ENCODE measurements around the gene GGA1.
"Not testable (repeated sequence)": the region's sequence is repeated elsewhere in the genome, so short reads cannot be mapped to it uniquely, and the experiment has no call there.

The GGA1 gene

DNA sequence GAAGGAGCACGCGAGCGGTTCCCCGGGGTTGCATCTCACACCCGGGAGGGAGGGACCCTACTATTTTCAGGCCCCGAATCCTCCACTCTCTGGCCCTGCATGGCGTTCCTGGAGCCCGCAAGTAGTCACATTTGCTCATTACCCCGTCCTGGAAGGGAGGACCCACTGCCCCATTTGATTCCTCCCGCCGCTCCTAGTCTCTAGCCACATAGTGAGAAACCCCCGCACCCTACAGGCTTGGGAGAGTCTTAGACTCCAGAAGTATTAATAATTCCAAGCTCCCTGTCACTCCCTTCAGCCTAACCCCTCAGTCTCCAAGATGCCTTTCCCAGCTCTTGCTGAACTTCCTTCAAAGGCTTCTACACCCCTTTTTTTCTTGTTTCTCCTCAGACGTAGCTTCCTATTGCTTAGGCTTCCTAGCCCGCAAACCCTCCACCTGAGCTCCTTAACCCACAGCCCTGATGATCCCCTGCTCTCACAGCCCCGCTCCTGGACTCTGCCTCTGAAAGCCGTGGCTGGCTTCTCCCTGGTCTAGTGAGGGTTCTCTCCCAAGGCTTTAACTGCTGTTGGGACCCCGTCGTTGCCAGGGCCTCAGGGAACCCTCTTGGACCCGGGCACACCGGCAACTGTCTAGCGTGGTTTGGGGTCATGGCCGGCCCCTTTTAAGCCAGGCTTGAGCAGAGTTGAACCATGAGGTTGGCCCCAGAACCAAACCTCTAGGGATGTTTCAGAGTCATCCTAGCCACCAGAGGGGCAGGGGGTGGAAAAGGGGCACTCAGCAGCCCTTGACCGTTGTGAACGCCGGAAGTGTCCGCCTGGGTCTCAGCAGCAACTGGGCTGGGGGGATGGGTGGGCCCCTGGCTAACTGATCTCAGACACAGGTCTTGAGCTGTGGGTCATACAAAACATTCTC, 862 bp downstream of the GGA1 start:
- DNase-seq (ENCODE audit: low read depth): no peak

DNA sequence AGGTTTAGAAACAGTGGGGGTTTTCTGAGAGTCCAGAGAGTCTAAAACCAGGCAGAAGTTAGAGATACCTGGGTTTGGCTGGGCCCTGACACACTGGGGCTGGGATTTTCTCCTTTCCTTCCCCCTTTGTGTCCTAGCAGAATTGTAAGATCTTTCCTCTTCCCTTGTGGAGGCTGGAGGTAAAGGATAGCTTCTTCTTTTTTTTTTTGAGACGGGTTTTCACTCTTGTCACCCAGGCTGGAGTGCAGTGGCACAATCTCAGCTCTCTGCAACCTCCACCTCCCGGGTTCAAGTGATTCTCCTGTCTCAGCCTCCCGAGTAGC, 1.5 kb downstream of the GGA1 start:
- not testable (repeated sequence) for DNase-seq (ENCODE audit: low read depth)

DNA sequence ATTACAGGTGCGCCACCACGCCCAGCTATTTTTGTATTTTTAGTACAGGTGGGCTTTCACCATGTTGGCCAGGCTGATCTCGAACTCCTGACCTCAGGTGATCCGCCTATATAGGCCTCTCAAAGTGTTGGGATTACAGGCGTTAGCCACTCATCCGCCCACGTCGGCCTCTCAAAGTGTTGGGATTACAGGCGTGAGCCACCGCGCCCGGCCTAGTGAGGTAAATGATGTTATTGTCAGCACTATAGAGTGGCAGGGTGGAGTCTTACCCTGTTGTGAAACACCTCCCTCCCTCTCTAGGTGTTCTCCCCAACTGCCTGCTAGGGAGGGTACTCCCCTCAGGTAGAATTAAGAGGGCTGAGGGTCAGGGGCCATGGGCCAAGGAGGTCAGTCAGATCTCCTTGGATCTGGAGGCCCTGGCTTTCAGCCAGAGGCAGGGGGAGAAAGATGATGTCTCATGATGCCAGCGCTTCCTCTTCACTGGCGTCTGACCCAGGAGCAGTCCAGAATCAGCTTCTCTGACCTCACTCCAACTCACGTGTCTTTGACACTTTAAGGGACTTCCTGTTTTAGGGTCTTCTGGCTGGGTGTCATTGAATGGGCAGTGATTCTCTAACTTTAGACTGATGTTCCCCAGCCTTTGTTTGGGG, 2.0 kb downstream of the GGA1 start:
- DNase-seq (ENCODE audit: low read depth): no peak

GRCh38 chr22:37611207-37611606, 2.6 kb downstream of the GGA1 start:
- DNase-seq (ENCODE audit: low read depth): no peak

DNA sequence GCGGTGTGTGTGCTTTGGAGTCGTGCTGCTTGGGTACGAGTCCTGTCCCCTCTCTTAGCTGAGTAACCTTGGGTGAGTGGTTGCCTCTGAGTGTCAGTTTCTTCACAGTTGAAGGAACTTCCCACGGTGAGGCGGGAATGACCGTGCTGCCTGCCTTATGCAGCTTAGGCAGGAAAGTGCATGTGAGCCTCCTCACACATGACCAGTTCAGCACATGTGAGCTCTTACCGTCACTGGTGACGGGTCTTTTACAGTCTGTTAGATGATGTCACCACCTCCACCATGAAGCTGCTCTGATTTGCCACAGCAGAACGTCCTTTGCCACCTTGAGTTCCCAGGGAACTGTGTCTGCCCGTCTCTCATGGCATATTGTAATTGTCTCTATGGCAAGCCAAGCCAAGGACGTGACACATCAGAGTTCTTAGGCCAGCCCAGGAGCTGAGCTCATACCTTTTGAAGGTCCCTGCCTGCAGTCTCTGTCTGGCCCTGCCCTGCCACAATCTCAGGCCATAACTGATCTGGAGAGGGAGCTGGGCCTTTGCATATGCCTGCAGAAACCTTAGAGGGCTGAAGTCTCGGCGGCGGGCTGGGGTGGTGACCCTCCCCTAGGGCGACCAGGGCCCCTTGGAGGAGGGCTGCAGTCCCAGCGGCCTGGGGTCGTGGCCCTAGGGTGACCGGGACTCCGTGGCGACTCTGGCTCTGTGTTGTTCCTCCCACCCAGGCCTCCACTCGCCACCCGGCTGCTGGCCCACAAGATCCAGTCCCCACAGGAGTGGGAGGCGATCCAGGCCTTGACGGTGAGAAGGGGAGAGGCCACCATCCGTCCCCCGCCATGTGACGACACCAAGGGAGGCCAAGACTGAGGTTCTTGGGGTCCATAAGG, 7.8 kb downstream of the GGA1 start:
- DNase-seq (ENCODE audit: low read depth): no peak

- no peak for DNase-seq (ENCODE audit: low read depth)
Measured at GRCh38 chr22:37617431-37617830, 8.8 kb downstream of the GGA1 start.

DNA sequence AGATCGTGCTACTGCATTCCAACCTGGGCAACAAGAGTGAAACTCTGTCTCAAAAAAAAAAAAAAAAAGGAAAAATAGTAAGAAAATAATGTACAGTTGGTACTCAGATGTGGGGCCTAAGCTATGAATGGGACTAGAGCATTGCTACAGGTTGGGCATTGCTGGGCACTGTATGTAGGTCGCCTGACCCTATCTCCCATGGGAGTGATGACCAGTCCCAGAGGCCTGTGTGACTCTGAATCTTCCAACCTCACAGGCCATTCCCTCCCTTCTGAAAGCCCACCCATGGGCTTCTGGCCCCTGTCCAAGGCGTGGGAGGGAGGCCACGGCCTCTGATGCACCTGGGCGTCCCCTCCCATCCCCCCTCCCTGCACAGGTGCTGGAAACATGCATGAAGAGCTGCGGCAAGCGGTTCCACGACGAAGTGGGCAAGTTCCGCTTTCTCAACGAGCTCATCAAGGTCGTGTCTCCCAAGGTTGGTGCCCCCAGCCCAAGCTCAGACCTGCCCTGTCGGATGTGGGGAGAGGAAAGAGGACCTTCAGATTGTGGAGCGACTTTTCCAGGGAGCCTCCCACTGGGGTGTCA, 9.5 kb downstream of the GGA1 start:
- no peak for DNase-seq (ENCODE audit: low read depth)

DNA sequence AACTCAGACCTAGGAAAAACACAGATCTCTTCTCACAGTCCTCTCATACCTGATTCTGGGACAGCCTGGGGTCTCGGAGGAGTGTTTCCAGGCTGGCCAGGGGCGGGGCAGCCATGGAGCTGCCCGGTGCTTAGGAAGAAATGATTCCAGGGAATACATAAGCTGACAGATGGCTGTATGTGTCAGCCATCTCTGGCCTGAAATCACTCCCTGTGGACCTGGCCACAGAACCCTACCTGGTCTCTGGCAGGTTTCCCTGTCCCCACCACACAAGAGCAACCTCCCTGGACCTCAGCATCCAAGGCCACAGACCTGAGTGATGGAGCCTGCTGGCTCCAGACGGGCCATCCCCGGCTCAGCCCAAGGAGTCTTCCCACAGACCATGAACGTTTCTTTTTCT, 10.0 kb downstream of the GGA1 start:
- no peak for DNase-seq (ENCODE audit: low read depth)

GRCh38 chr22:37619991-37620390, 11.4 kb downstream of the GGA1 start:
- DNase-seq (ENCODE audit: low read depth): no peak

DNA sequence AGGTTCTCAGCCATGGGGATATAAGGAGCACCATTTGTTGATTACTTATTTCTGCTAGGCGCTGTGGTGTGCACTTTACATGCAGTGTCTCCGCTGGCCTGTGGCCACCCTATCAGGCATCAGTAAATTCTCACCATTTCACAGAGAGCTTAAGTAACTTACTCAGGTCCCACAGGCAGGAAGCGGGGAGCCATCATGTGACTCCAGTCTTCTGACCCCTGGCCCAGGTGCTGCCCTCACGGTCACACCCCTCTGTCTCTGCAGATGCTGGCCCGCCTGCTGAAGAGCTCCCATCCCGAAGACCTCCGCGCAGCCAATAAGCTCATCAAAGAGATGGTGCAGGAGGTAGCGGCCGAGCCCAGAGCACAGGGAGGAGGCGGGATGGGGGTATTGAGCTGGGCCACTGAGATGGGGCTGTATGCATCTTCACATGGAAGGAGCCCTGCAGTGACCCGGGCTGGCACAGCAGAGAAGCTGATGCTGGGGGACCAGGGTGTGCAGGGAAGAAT, 12.8 kb downstream of the GGA1 start:
- no peak for DNase-seq (ENCODE audit: low read depth)

DNA sequence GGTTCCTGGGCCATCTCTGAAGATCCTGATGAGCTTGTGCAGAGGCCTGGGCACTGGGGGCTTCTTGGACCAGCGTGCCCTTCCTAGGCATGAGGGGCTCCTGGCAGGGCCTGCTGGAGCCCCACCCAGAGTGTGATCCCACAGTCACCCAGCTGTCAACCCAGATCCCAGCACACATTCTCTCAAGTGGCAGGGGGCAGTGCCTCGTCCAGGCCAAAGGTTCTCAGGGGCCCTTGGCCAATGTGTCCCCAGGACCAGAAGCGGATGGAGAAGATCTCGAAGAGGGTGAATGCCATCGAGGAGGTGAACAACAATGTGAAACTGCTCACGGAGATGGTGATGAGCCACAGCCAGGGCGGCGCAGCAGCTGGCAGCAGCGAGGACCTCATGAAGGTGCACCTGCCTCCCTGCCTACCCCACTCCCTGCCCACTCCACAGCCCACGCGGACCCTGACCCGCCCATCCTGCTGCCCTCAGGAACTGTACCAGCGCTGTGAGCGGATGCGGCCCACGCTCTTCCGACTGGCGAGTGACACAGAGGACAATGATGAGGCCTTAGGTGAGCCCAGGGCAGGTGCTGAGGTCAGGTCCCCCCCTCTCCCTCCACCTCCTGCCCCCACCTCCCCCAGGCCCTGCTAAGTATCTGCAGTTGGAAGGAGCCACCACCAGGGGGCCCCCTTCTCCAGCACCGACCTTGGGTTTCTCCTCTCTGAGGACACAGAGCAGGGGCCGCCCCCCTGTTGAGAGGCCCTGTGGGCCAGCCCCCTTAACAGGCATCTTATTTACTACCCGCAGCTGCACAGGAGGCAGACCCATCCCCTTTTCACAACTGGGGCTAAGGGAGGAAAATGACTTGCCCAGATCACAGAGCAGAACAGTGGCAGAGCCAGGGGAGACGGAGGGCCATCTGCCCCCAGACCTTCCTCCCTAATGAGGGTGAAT, 14.7 kb downstream of the GGA1 start:
- DNase-seq (ENCODE audit: low read depth): peak; percentile 61

GRCh38 chr22:37624017-37624365, 15.4 kb downstream of the GGA1 start:
- no peak for DNase-seq (ENCODE audit: low read depth)

DNA sequence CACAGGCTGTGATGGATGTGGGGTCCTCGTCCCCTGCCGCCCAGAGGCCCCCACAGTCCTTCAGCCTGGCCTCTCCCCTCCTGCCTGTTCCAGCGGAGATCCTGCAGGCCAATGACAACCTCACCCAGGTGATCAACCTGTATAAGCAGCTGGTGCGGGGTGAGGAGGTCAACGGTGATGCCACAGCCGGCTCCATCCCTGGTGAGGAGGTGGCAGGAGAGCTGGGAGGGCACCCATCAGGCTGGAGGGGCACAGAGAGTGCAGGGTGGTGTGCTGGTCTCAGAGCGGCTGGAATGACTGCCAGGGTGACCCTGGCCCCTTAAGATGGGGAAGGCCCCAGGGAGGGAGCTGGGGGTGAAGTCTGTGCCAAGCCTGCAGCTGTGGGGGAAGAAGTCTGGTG, 16.2 kb downstream of the GGA1 start:
- no peak for DNase-seq (ENCODE audit: low read depth)

GRCh38 chr22:37625737-37626136, 17.1 kb downstream of the GGA1 start:
- no peak for DNase-seq (ENCODE audit: low read depth)

- no peak for DNase-seq (ENCODE audit: low read depth)
Measured at GRCh38 chr22:37626144-37626543, 17.5 kb downstream of the GGA1 start.

GRCh38 chr22:37626556-37627075, 18.0 kb downstream of the GGA1 start:
- no peak for DNase-seq (ENCODE audit: low read depth)

DNA sequence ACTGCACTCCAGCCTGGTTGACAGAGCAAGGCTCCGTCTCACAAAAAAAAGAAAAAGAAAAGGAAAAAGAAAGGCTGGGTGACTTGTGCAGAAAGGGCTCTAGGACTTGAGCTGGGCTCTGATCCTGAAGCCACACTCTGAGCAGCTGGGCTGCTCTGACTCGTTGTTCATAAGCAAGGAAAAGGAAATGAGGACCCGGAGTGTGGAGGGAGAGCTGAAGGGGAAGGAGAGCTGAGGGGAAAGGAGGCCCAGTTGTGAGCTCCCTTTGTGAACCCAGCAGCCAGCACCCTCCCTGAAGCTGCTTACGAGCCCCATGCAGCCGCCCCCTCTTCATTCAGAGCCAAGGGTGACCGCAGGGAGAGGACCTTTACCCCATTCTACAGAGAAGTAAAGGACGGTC, 18.5 kb downstream of the GGA1 start:
- DNase-seq (ENCODE audit: low read depth): no peak

DNA sequence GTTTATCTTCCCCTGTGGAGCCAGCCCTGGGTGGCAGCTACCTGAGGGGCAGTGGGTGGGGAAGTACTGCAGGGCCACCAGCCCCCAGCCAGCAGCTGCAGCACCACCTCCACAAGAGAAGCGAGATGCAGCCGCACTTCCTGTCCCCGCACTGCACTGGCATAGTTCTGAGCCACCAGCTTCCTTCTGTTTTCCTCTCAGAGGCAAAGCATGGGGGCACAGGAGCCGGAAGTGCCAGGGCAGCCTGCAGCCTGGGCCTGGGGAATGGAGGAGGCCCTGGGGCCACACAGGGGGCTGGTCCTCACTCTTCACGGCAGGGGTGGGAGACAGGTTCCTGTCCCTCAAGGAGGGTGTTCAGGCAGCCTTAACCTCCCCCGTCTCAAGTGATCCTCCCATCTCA, 18.9 kb downstream of the GGA1 start:
- DNase-seq (ENCODE audit: low read depth): peak; percentile 46

GRCh38 chr22:37628830-37629229, 20.2 kb downstream of the GGA1 start:
- DNase-seq (ENCODE audit: low read depth): no peak

GRCh38 chr22:37629928-37630327, 21.3 kb downstream of the GGA1 start:
- no peak for DNase-seq (ENCODE audit: low read depth)
